IPS-NIHi7 (cell line): ENCODE data around the gene MT3.
A peak's percentile ranks its signal among the peaks of the same experiment; 100 is the strongest.
"Not testable (repeated sequence)": the region's sequence is repeated elsewhere in the genome, so short reads cannot be mapped to it uniquely, and the experiment has no call there.

ENCODE experiments used
- DNase-seq: peaks from one replicate; pipeline ENCODE4 v3.0.0; 2012; ENCODE audit warnings: mixed read lengths; ENCODE audit errors: extremely low spot score

The MT3 gene

GRCh38 chr16:56610017-56610608 lies 20.8 kb downstream of the MT3 start:
- DNase-seq, result no peak

GRCh38 chr16:56610609-56611111 lies 21.3 kb downstream of the MT3 start:
- no peak for DNase-seq

DNA sequence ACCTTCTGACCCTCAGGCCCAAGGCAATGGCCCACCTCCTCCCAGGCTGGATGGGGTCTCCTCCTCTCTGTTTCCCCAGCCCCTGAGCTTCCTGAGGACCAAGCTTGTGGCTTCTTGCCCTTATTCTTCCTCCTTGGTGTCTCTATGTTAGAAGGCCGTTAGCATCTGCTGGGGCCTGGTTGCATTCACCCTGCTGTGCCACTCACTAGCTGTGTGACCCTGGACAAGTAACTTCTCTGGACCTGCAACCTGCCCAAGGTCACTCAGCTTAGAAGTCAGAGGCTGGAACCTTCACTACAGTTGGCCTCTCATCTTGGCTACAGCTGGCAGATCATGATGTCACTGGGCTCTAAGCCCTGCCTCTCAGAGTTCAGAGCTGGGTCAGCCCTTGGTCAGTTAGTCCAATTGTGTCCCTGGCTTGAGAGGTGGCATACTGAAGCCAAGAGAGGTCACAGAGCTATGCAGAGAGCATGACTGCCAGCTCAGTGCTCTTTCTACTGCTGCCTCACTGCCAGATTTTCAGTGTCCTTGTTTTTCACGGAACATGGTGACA lies 22.0 kb downstream of the MT3 start:
- DNase-seq, result no peak

GRCh38 chr16:56613706-56614105 lies 24.4 kb downstream of the MT3 start:
- no peak for DNase-seq

DNA sequence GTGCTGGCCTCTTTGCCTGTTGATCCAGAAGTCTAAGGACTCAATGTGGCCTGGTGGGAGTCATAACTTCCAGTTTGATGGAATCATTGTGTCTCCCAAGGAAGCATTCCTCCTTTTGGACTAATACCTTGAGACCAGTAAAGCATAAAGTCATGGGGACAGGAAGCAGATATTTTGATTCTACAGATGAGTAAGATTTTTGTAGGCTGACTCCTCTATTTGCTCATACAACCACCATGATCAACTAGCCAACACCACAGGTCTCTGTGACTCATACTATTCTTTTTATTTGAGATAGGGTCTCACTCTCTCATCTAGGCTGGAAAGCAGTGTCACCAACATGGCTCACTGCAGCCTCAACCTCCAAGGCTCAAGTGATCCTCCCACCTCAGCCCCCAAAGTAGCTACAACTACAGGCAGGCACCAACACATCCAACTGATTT lies 25.2 kb downstream of the MT3 start:
- no peak for DNase-seq

GRCh38 chr16:56615353-56615752 lies 26.0 kb downstream of the MT3 start:
- DNase-seq, result no peak

GRCh38 chr16:56616608-56617211 lies 27.4 kb downstream of the MT3 start:
- DNase-seq, result no peak

- DNase-seq, result no peak
These were observed 28.1 kb downstream of the MT3 start for GRCh38 chr16:56617212-56618085.

DNA sequence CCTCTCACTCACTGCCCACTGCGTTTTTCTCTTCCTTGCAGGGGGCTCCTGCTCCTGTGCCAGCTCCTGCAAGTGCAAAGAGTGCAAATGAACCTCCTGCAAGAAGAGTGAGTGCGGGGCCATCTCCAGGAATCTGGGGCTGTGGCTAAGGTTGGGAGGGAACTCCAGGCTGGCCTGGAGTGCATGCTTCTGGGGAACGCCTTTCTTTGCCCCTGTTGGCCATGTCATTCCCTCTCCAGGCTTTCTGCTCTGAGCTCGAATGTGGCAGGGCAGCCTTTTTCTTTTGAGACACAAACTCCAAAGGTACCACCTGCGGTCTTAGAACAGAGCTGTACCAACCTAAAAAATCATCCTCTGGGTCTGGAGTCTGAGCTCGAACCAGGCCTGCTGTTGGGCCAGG lies 28.8 kb downstream of the MT3 start:
- DNase-seq, result no peak

DNA sequence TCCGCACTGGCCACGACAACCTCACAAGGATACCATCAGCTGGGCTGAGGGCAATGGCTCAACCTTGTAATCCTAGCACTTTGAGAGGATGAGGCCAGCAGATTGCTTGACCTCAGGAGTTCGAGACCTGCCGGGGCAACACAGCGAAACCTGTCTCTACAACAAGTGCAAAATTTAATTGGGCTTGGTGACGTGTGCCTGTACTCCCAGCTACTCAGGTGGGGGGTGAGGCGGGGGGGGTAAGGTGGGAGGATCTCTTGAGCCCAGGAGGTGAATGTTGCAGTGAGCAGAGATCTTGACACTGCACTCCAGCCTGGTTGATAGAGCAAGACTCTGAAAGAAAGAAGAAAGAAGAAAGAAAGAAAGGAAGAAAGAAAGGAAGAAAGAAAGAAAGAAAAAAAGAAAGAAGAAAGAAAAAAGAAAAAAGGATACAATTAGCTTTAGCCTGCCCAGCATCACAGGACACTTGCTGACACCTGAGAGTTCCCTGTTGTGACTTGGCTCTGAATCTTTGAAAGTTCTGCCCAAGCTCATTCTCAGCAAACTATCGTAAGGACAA lies 31.1 kb downstream of the MT3 start:
- DNase-seq, result no peak

- DNase-seq, result not testable (repeated sequence)
These were observed 32.5 kb downstream of the MT3 start for GRCh38 chr16:56621665-56622445.

DNA sequence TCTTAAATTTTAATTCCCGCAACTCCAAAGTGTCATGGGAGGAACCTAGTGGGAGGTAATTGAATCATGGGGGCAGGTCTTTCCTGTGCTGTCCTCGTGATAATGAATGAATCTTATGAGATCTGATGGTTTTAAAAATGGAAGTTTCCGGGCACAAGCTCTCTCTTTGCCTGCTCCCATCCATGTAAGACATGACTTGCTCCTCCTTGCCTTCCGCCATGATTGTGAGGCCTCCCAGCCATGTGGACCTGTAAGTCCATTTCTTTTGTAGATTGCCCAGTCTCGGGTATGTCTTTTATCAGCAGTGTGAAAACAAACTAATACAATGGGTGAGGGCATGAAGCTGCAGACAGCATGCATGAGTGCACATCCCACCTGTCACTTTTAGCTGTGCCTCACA lies 33.9 kb downstream of the MT3 start:
- not testable (repeated sequence) for DNase-seq

- DNase-seq, result no peak
These were observed 34.3 kb downstream of the MT3 start for GRCh38 chr16:56623637-56624036.

DNA sequence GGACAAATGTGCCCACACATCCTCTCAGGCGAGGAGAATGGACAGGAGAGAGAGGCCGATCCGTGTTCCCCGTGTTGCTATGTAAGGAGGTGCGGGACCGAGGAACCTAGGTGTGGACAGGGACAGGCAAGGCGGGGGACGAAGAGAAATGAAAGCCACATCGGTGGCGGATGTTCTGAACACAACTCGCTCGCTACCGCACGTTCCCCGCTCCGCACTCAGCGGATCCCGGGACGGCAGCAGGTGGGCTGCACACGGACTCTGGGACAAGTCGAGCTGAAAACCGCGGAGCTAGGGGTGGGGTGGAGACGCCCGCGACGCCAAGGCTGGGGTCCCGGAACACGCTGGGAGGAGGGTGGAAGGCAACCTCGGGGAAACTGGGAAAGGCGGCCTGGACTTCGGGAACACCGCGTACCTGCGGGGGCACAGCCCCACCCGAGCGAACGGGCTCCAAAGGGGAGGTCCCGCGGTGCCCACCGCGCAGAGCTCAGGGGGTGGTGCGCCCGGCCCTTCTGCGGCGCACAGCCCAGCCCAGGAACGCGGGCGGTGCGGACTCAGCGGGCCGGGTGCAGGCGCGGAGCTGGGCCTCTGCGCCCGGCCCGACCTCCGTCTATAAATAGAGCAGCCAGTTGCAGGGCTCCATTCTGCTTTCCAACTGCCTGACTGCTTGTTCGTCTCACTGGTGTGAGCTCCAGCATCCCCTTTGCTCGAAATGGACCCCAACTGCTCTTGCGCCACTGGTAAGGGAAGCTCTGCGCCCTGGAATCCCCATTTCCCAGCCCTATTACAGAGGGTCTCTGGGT lies 36.0 kb downstream of the MT3 start, which contains the start of gene MT1E:
MT1E (plus strand) TSS at position 642 of the 803 bp plus-strand sequence; CDS start at position 713, 71 bp downstream.
- DNase-seq, result peak; percentile 73

DNA sequence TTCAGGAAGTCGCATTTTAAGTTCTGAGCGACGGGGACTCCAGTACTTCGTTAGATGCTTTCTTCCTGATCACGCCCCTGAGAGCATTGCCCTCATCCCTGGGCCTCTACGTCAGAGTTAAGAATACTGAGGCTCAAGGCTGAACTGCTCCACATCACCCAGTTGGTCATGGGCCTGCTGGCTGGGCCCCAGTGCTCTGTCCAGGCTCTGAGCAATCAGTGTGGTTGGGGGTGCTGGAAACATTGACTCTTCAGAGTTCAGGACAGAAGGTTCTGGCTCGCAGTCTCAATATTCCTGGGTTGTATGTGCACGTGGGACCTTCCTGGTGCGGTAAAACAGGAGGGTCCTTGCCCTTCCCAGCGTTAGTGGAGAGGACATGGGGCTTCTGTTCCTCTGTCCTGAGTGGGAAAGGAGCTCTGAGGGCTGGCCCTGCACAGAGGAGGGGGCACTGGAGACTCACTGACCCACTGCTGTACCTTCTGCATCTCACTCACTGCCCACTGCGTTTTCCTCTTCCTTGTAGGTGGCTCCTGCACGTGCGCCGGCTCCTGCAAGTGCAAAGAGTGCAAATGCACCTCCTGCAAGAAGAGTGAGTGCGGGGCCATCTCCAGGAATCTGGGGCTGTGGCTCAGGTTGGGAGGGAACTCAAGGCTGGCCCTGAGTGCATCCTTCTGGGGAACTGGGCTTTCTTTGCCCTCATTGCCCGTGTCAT lies 36.8 kb downstream of the MT3 start:
- DNase-seq, result no peak

- no peak for DNase-seq
These were observed 37.4 kb downstream of the MT3 start for GRCh38 chr16:56626685-56627084.

GRCh38 chr16:56628486-56629350 lies 39.4 kb downstream of the MT3 start:
- DNase-seq, result no peak

DNA sequence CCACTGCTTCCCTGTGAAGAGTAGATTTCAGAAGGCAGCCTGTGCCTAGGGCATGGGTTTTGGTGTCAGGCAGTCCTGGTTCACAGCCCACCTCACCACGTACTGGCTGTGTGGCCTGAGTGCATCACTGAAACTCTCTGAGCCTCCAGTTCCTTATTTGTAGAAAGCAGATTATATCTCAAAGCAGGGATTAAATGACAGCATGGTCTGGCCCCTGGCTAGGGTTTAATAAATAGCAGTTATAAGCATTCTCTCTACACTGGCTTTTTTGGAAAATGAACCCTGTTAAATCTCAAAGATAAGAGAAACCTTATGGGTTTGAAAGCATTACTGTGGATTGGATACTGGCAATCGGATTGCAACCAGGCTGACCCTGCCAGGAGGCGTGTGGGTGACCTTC lies 40.2 kb downstream of the MT3 start:
- no peak for DNase-seq

- DNase-seq, result no peak
These were observed 40.8 kb downstream of the MT3 start for GRCh38 chr16:56630134-56630533.
